Vagina (tissue), 2 donors: ENCODE measurements around the gene NPS.

ENCODE experiments used
- CTCF ChIP-seq, 3 experiments: fragments of 450-650 bp in 2 of 3; fragments of 200-600 bp in 1 of 3; sonication (generic) in 1 of 3; IDR thresholded peaks; one replicate each; pipeline ENCODE4 v1.5.1; 2017 to 2019; ENCODE audit warnings: antibody characterized with exemption in 3 of 3, mild to moderate bottlenecking in 2 of 3, moderate library complexity in 2 of 3
- POLR2A ChIP-seq, 2 donors: fragments of 450-650 bp; IDR thresholded peaks; one replicate each; pipeline ENCODE4 v1.6.1; 2017; ENCODE audit warnings: antibody characterized with exemption in 2 of 2, mild to moderate bottlenecking in 2 of 2, moderate library complexity in 2 of 2
- POLR2AphosphoS5 ChIP-seq, 2 donors: sonication (generic); formaldehyde crosslinking; IDR thresholded peaks; one replicate each; pipeline ENCODE4 v1.9.0; 2017; ENCODE audit warnings: antibody characterized with exemption in 2 of 2, mild to moderate bottlenecking in 2 of 2, low read depth in 1 of 2; ENCODE audit not compliant: insufficient read depth in 1 of 2

- TF ChIP-seq POLR2AphosphoS5 (IDR thresholded peaks at IDR 0.05; ENCODE audit: insufficient read depth in 1 of 2, low read depth in 1 of 2), result no peak
- TF ChIP-seq CTCF (IDR thresholded peaks at IDR 0.05), result no peak
- no peak for TF ChIP-seq POLR2A (IDR thresholded peaks at IDR 0.05)
Measured at GRCh38 chr10:127561647-127562046, 12.5 kb downstream of the NPS start.
